H54 (cell line): Measurements from ENCODE around the gene DNAH1.

Source experiments
- DNase-seq: peaks from one replicate; pipeline ENCODE4 v3.0.0; 2011; ENCODE audit warnings: low spot score, mixed read lengths; ENCODE audit not compliant: insufficient read length
- FAIRE-seq: peaks from 3 replicates; lab custom pipeline; 2011; peaks lifted over from hg19 to GRCh38; lab: Jason Lieb, UNC
- POLR2A ChIP-seq: IDR thresholded peaks from 2 replicates; pipeline ENCODE4 v1.6.1; 2011; ENCODE audit warnings: low read depth, mild to moderate bottlenecking, low read length

The DNAH1 gene

DNA sequence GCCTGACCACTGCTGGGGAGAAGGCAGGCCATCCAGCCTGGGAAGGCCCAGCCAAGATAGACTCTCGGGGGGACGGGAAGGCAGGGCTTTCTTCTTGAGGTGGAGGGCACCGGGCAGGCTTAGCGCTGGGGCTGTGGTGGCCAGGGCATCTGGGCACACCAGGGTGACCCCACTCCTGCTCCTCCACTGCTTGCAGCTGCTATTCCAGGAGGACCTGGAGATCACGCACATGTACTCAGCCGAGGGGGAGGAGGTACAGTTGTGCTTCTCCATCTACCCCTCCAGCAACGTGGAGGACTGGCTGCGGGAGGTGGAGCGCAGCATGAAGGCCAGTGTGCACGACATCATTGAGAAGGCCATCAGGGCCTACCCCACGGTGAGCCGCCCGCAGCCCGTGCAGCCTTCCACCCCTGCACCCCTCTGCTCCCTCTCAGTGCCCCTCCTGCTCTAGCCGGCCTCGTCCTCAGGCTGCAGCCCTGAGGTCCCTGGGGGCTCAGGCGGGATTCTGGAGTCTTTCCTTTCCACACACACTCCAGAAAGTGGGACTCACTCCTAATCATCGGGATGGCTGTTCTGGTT lies 42.3 kb downstream of the DNAH1 start:
- no peak for DNase-seq
- no peak for FAIRE-seq
- TF ChIP-seq POLR2A, result no peak

DNA sequence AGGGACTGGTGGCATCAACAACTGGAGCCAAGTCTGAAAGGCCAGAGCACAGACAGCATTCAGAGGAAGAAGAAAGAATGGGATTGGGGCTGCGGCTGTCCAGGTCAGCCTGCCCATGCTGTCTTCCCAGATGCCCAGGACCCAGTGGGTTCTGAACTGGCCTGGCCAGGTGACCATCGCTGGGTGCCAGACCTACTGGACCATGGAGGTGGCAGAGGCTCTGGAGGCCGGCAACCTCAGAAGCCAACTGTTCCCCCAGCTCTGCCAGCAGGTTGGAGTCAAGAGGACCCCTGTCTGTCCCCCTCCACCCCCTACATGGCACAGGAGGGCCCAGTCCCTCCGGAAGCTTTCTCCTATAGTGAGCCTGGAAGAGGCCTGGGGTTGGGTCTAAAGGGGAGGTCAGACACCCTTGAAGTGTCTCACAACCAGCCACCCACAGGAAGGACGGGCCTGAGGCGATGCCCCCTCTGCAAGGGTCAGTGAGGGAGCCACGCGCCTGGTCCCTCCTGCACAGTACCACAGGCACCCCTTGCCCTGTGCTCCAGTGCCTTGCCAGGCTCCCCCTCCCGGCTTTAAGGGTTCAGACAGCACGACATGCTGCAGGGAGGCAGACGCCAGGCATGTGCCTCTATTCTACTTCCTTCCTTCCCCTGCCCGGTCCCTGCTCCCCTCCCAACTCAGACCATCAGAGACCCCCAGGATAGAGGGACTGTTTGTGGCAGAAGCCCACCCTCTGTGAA lies 43.2 kb downstream of the DNAH1 start:
- DNase-seq (no peak), FAIRE-seq (no peak)
- TF ChIP-seq POLR2A, result no peak

DNA sequence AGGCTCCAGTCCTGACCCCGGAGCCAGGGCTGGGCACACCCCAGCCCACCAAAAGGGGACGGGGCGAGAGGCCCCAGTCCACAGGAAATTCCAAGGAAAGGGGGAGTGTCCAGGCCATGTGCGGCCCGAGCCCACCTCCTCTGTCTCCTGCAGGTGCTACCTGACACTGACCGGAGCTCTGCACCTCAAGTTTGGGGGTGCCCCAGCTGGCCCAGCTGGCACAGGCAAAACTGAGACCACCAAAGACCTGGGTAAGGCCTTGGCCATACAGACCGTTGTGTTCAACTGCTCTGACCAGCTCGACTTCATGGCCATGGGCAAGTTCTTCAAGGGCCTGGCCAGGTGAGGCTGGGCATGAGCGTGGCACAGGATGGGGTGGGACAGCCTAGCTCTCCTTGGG lies 44.9 kb downstream of the DNAH1 start:
- TF ChIP-seq POLR2A, result no peak
- no peak for DNase-seq
- FAIRE-seq, result no peak

DNA sequence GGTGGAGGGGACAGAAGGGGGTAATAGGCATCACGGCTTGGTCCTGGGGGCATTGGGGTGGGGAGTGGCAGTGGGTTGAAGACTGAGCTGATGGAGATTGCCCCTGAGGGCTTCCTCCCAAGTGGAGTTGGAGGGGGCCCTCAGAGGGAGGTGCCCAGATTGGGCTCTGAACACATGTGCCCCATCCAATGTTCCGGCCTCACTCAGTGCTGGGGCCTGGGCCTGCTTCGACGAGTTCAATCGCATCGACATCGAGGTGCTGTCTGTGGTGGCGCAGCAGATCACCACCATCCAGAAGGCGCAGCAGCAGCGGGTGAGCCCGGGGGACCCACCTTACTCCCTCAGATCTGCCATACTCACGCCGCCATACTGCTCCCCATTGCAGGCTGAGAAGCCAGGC lies 45.3 kb downstream of the DNAH1 start:
- DNase-seq, result no peak
- TF ChIP-seq POLR2A, result no peak
- FAIRE-seq, result no peak

DNA sequence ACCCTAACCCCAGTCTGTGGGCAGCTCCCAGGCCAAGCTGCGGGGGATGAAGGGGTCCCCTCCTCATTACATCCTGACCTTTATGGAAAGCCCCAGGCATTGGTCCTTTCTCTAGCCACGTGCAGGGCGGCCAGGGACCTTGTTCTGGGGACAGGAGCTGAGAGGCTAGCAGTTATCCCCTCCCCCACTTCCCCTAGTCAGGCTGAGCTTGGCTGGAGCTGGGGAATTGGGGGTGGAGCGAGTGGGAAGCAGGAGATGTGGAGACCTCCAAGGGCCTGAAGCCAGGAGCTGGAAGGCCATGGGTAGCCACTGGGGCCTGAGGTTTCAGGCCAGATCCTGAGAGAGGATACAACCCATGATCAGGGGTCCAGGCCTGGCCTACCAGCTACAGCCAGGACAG lies 45.8 kb downstream of the DNAH1 start:
- TF ChIP-seq POLR2A, result no peak
- FAIRE-seq (no peak), DNase-seq (no peak)

DNA sequence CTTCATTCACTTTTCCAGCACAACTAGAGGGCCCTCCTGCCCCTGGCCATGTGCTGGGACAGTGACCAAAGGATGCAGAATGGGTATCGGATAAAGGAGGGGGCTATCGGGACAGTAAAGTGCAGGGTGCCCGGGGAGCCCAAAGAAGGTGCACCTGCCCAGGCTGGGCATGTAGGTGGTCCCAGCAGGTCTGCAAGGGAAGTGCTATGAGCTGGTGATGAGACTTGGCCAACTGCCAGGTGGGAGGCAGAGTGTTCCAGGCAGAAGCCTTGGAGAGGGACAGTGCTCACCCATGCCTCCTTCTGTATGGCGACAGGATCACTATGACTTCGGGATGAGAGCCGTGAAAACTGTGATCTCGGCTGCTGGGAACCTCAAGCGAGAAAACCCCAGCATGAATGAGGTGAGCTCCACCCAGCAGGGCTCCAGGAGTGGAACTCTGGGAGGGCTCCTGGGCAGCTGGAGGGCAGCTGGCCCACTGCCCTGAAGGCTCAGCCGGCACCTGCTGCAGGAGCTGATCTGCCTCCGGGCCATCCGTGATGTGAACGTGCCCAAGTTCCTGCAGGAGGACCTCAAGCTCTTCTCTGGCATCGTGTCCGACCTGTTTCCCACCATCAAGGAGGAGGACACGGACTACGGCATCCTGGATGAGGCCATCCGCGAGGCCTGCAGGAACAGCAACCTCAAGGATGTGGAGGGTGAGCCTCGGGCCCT lies 48.4 kb downstream of the DNAH1 start:
- DNase-seq (no peak), FAIRE-seq (no peak)
- TF ChIP-seq POLR2A, result no peak

DNA sequence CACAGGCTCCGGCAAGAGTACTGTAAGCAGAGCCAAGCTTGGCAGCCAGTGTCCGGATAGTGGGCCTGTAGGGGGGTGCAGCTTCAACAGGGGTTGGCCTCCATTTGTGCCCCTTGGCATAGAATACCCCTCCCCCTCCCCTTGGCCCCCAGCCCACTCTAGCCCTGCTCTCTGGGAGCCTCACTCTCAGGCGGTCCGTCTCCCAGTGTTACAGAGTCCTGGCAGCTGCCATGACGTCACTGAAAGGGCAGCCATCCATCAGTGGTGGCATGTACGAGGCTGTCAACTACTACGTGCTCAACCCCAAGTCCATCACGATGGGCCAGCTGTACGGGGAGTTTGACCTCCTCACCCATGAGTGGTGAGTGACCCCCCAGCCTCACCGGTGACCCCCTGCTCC lies 50.4 kb downstream of the DNAH1 start:
- no peak for TF ChIP-seq POLR2A
- DNase-seq (no peak), FAIRE-seq (no peak)

DNA sequence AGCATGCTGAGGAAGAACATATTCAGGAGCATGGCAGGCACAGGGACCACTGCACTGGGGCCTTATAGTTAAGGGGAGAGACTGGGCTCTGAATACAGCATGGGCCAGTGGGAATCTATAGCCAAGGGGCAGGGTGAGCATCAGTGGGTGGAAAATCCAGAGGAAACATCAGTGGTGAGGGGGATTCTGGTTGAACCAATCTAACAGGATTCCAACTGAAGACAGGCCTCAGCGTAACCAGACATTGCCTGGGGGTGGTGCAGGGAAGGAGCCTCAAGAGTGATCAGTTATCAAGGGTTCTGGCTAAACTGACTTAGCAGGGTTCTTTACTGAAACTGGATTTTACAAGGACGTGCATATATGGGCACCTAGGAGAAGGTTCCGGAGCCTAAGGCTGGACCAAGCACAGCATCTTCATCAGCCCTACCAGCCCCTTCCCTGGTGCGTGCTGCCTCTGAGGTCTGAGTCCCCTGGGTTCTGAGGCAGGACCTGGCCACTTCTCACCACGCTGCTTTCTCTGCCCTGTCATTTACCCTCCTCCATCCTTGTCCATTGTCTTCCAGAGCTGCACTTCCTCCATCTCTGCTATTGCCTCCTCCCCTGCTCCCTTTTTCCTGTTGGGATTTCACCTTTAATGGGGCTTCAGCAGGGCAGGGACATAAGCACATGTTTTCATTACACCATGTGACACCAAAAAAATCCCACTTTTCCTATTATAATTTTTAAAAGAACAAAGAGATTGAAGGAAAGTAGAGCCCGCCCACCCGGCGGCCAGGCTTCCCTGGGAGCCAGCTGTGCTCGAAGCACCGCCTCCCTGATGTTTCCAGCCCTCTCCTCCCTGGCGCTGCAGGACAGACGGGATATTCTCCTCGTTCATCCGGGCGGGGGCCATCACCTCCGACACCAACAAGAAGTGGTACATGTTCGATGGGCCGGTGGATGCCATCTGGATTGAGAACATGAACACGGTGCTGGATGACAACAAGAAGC lies 52.1 kb downstream of the DNAH1 start:
- no peak for DNase-seq
- TF ChIP-seq POLR2A, result no peak
- FAIRE-seq, result no peak

DNA sequence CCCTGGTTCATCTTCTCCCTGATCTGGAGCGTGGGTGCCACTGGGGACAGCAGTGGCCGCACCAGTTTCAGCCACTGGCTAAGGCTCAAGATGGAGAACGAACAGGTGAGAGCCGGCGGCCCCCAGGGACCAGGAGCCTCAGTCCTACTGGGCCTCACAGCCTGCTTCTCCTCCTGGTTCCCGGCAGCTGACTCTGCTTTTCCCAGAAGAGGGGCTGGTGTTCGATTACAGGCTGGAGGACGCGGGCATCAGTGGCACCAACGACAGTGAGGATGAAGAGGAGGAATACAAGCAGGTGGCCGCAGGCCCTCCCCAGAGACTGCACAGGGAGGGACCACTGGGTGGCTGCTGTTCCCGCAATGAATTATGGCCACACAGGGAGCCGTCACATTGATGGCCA lies 54.4 kb downstream of the DNAH1 start:
- no peak for TF ChIP-seq POLR2A
- DNase-seq, result no peak
- FAIRE-seq, result no peak

DNA sequence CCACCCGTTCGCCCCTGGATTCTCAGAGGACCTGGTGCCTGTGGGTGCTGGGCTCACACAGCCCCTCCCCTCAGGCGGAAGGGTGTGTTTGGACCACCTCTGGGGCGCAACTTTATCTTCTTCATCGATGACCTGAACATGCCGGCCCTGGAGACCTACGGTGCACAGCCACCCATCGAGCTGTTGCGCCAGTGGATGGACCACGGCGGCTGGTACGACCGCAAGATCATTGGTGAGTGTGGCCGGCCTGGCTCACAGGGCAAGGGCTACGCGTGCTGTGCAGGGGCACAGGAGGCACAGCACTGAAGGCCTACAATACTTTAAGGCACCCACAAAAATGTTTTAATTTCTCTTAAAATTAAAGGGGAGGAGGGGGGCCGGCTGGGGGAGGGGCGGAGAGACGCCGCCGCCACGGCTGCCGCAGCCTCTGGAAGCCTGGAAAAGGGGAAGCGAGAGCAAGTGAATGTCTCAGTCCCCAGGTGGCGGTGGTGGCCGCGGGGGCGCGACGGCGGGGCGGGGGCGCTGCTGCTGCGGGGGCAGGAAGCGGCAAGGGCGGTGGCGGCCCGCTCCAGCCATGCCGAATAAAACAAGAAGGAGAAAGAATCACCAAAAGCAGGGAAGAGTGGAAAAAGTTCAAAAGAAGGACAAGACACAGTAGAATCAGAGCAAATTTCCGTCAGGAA lies 56.8 kb downstream of the DNAH1 start:
- no peak for TF ChIP-seq POLR2A
- DNase-seq (no peak), FAIRE-seq (no peak)

DNA sequence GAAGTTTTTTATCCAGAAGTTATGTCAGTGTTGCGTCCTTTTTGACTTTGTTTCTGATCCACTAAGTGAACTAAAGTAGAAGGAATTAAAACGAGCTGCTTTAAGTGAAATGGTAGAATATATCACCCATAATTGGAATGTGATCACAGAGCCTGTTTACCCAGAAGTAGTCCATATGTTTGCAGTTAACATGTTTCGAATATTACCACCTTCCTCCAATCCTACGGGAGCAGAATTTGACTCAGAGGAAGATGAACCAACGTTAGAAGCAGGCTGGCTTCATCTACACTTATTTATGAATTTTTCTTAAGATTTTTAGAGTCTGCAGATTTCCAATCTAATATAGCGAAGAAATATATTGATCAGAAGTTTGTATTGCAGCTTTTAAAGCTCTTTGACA lies 57.6 kb downstream of the DNAH1 start:
- FAIRE-seq (no peak), DNase-seq (no peak)
- TF ChIP-seq POLR2A, result no peak

DNA sequence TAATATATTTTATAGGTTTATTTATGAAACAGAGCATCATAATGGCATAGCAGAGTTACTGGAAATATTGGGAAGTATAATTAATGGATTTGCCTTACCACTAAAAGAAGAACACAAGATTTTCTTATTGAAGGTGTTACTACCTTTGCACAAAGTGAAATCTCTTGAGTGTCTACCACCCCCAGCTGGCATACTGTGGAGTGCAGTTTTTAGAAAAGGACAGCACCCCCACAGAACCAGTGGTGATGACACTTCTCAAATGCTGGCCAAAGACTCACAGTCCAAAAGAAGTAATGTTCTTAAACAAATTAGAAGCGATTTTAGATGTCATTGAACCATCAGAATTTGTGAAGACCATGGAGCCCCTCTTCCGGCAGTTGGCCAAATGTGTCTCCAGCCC lies 58.1 kb downstream of the DNAH1 start:
- DNase-seq (no peak), FAIRE-seq (no peak)
- no peak for TF ChIP-seq POLR2A

DNA sequence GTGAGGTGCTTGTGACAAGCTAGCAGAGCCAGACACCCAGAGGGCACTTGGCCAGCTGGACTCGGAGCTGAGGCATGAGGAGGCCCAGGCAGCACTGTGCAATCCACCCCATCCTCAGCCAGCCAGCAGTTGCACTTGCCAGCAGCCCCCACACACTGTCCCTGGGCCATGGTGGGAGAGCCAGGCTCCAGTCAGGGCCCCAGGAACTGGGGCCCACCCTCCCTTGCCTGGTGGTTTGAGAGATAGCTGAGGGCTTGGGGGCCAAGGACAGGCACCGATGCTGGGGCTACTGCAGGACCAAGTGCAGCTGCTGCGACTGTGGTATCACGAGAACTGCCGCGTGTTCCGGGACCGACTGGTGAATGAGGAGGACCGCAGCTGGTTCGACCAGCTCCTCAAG lies 63.5 kb downstream of the DNAH1 start:
- DNase-seq (no peak), FAIRE-seq (no peak)
- no peak for TF ChIP-seq POLR2A

DNA sequence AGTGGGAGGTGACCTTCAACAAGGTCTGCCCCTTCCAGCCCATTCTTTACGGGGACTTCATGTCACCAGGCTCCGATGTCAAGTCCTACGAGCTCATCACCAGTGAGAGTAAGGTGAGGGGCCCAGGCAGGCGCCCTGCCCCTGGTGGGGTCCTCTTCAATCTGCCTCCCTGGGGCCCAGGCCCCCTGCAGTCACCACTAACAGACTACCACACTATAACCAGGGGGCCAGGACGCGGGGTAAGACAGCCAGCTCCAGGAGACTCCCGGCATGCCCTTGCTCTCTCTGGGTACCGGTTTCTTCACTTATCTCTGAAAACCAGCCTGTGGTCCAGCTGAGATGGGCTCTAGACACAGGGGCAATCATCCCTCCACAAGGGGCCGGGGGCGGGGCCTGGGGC lies 63.9 kb downstream of the DNAH1 start:
- no peak for FAIRE-seq
- no peak for DNase-seq
- no peak for TF ChIP-seq POLR2A
